CD4-positive, alpha-beta T cell (primary cell): ENCODE measurements around the gene DCLK1. TPM values are rescaled to one million over a fixed set of nuclear protein-coding genes. Genes with fewer than 3 reads are reported as not detected.

Experiments used
- ATAC-seq: fragments of 200-7000 bp; cut with Tn5 transposase; one replicate; pipeline ENCODE4 v1.10.0; 2022; ENCODE audit warnings: mild to moderate bottlenecking; ENCODE audit not compliant: poor library complexity
- CTCF ChIA-PET: fragments of 350-600 bp; sonication (Branson Sonifier 250); formaldehyde crosslinking; loops from one replicate; lab custom pipeline; 2021; ENCODE audit warnings: antibody characterized with exemption, inconsistent platforms; lab: Charles Lee
- POLR2A ChIA-PET: fragments of 350-600 bp; sonication (Branson Sonifier 250); formaldehyde crosslinking; loops from one replicate; lab custom pipeline; 2021; ENCODE audit warnings: antibody characterized with exemption, inconsistent platforms; lab: Charles Lee
- DNase-seq, 14 experiments: peaks; one replicate each; pipeline ENCODE4 v3.0.0-alpha.2; 2013 to 2020; ENCODE audit warnings: mixed read lengths in 2 of 14
- H3K27ac ChIP-seq, 2 donors: one replicate each; pipeline versions ENCODE4 v1.5.1 to v1.7.0; 2013; ENCODE audit warnings: low read length in 2 of 2, low read depth in 1 of 2, mild to moderate bottlenecking in 1 of 2
- H3K27me3 ChIP-seq, 2 experiments: 1 replicate in 1 of 2; 2 replicates in 1 of 2; pipeline versions ENCODE4 v1.6.1 to v1.7.0; 2013; ENCODE audit warnings: low read length in 2 of 2, control low read depth in 1 of 2, mild to moderate bottlenecking in 1 of 2, moderate library complexity in 1 of 2; ENCODE audit not compliant: insufficient read depth in 2 of 2, control insufficient read depth in 1 of 2
- H3K36me3 ChIP-seq: one replicate; pipeline ENCODE4 v1.6.1; 2013; ENCODE audit warnings: low read length, control low read depth; ENCODE audit not compliant: insufficient read depth
- H3K4me1 ChIP-seq: one replicate; pipeline ENCODE4 v1.6.1; 2013; ENCODE audit warnings: low read length, control low read depth; ENCODE audit not compliant: insufficient read depth
- H3K4me3 ChIP-seq: one replicate; pipeline ENCODE4 v1.5.1; 2013; ENCODE audit warnings: mild to moderate bottlenecking, low read length, moderate library complexity
- H3K9me3 ChIP-seq, 2 experiments: 1 replicate in 1 of 2; 2 replicates in 1 of 2; pipeline versions ENCODE4 v1.6.1 to v1.7.0; 2013; ENCODE audit warnings: low read length in 2 of 2, mild to moderate bottlenecking in 2 of 2, control low read depth in 1 of 2, moderate library complexity in 1 of 2; ENCODE audit not compliant: control insufficient read depth in 1 of 2, insufficient read depth in 1 of 2
- H3K27ac Mint-ChIP-seq: one replicate; pipeline ENCODE4 v1.8.0; 2020; ENCODE audit warnings: mixed read lengths
- H3K27me3 Mint-ChIP-seq: one replicate; pipeline ENCODE4 v1.8.0; 2021; ENCODE audit warnings: mixed read lengths
- H3K36me3 Mint-ChIP-seq: one replicate; pipeline ENCODE4 v1.8.0; 2021; ENCODE audit warnings: low read depth, mixed read lengths
- H3K4me1 Mint-ChIP-seq: one replicate; pipeline ENCODE4 v1.8.0; 2021; ENCODE audit warnings: low read depth, mixed read lengths
- H3K4me3 Mint-ChIP-seq: one replicate; pipeline ENCODE4 v1.8.0; 2020; ENCODE audit warnings: mild to moderate bottlenecking, mixed read lengths
- H3K9me3 Mint-ChIP-seq: one replicate; pipeline ENCODE4 v1.8.0; 2020; ENCODE audit warnings: mixed read lengths
- CTCF ChIP-seq: fragments of 200-600 bp; IDR thresholded peaks from one replicate; pipeline ENCODE4 v1.8.0; 2022; ENCODE audit warnings: antibody characterized with exemption, mild to moderate bottlenecking
- intact Hi-C, 2 experiments: fragments of 100-400 bp; cut with DNase I in 1 of 2; cut with micrococcal nuclease in 1 of 2; formaldehyde crosslinking; loops; one replicate each; pipeline versions ENCODE4 v1.15.1 to v1.9.0; 2023 to 2025; cut with DNase I, micrococcal nuclease
- total RNA-seq, 174 experiments: library from RNA in 2 of 174; stranded (reverse) in 2 of 174; gene quantifications; one replicate each; pipeline ENCODE4 v1.2.3 and lab custom pipeline; 2021 to 2026

The DCLK1 gene
- total RNA-seq, 2 experiments from 2014 or later, result not detected

- Histone ChIP-seq H3K9me3 (no peaks in the 10 kb centered on the region), H3K27ac (no peak overlapping the region), H3K27me3 (no peaks in the 10 kb centered on the region), H3K36me3 (no peaks in the 10 kb centered on the region), H3K4me1 (no peaks in the 10 kb centered on the region), H3K4me3 (no peak overlapping the region)
- H3K36me3 Mint-ChIP-seq, result no peaks in the 10 kb centered on the region
- peaks cover 23% of the 10 kb centered on the region for H3K27me3 Mint-ChIP-seq
- no peak for ATAC-seq
- ChIA-PET CTCF (no interaction called here), POLR2A (no interaction called here)
- intact Hi-C loops, result no loop called here
- H3K9me3 Mint-ChIP-seq, result no peaks in the 10 kb centered on the region
- H3K4me3 Mint-ChIP-seq, result no peak overlapping the region
- DNase-seq, result no peak
- H3K4me1 Mint-ChIP-seq, result no peaks in the 10 kb centered on the region
- TF ChIP-seq CTCF, result no peak
- H3K27ac Mint-ChIP-seq, result no peak overlapping the region
These were observed 279.8 kb downstream of the DCLK1 start for GRCh38 chr13:35851356-35851755.

GRCh38 chr13:35850569-35850968 lies 280.6 kb downstream of the DCLK1 start:
- H3K4me3 Mint-ChIP-seq, result no peak overlapping the region
- DNase-seq, result no peak
- Histone ChIP-seq H3K36me3 (no peaks in the 10 kb centered on the region), H3K27me3 (no peaks in the 10 kb centered on the region), H3K9me3 (no peaks in the 10 kb centered on the region), H3K4me3 (no peak overlapping the region), H3K4me1 (no peaks in the 10 kb centered on the region), H3K27ac (no peak overlapping the region)
- no peaks in the 10 kb centered on the region for H3K4me1 Mint-ChIP-seq
- H3K36me3 Mint-ChIP-seq, result no peaks in the 10 kb centered on the region
- POLR2A ChIA-PET, result no interaction called here
- TF ChIP-seq CTCF, result no peak
- CTCF ChIA-PET, result no interaction called here
- no peak for ATAC-seq
- H3K27ac Mint-ChIP-seq, result no peak overlapping the region
- peaks cover 18% of the 10 kb centered on the region for H3K27me3 Mint-ChIP-seq
- no peaks in the 10 kb centered on the region for H3K9me3 Mint-ChIP-seq
- intact Hi-C loops, result no loop called here

GRCh38 chr13:35849256-35849644 lies 281.9 kb downstream of the DCLK1 start:
- Mint-ChIP-seq H3K27me3 (peaks cover 6% of the 10 kb centered on the region), H3K27ac (no peak overlapping the region), H3K4me3 (no peak overlapping the region), H3K36me3 (no peaks in the 10 kb centered on the region), H3K4me1 (no peaks in the 10 kb centered on the region), H3K9me3 (no peaks in the 10 kb centered on the region)
- Histone ChIP-seq H3K27ac (no peak overlapping the region), H3K9me3 (no peaks in the 10 kb centered on the region), H3K36me3 (no peaks in the 10 kb centered on the region), H3K4me1 (no peaks in the 10 kb centered on the region), H3K4me3 (no peak overlapping the region), H3K27me3 (no peaks in the 10 kb centered on the region)
- ATAC-seq (no peak), DNase-seq (no peak)
- ChIA-PET POLR2A (no interaction called here), CTCF (no interaction called here)
- TF ChIP-seq CTCF, result no peak
- intact Hi-C loops, result no loop called here
